K562 (cell line): ENCODE data around the gene PIEZO2.

Source experiments
- CBFB ChIP-seq: sonication (generic); formaldehyde crosslinking; IDR thresholded peaks from 2 replicates; pipeline ENCODE4 v1.4.0; 2020; ENCODE audit warnings: mild to moderate bottlenecking, missing genetic modification reagents
- CHCHD3 ChIP-seq: fragments of 250-450 bp; sonication (Bioruptor Pico); IDR thresholded peaks from 2 replicates; pipeline ENCODE4 v2.1.2; 2022; ENCODE audit warnings: mild to moderate bottlenecking
- CHD2 ChIP-seq: IDR thresholded peaks from 2 replicates; pipeline ENCODE4 v1.6.1; 2011; ENCODE audit warnings: low read depth, low read length
- EZH2 ChIP-seq: IDR thresholded peaks from 2 replicates; pipeline ENCODE4 v1.6.1; 2012; ENCODE audit warnings: low read depth, mild to moderate bottlenecking, inconsistent platforms, low read length, borderline replicate concordance
- HNRNPL ChIP-seq: fragments of 200-400 bp; formaldehyde crosslinking; IDR thresholded peaks from 2 replicates; pipeline ENCODE4 v1.6.1; 2017; ENCODE audit warnings: low read depth, mild to moderate bottlenecking, low read length
- NFATC3 ChIP-seq: fragments of 450-650 bp; IDR thresholded peaks from 2 replicates; pipeline ENCODE4 v1.6.1; 2017; ENCODE audit warnings: mild to moderate bottlenecking
- NONO ChIP-seq, 2 experiments: fragments of 200-400 bp in 1 of 2; fragments of 450-650 bp in 1 of 2; formaldehyde crosslinking in 1 of 2; IDR thresholded peaks; 2 replicates each; pipeline ENCODE4 v1.6.1; 2017; ENCODE audit warnings: low read depth in 2 of 2, mild to moderate bottlenecking in 2 of 2, moderate library complexity in 2 of 2, low read length in 1 of 2
- RNF2 ChIP-seq: sonication (generic); IDR thresholded peaks from 2 replicates; pipeline ENCODE4 v1.6.1; 2016
- SP2 ChIP-seq: IDR thresholded peaks from 2 replicates; pipeline ENCODE4 v1.6.1; 2011; ENCODE audit warnings: mild to moderate bottlenecking, low read depth, low read length, moderate library complexity; ENCODE audit not compliant: poor library complexity, severe bottlenecking; ENCODE audit errors: extremely low read depth
- ZFX ChIP-seq: sonication (generic); formaldehyde crosslinking; IDR thresholded peaks from 2 replicates; pipeline ENCODE4 v1.8.0; 2022; ENCODE audit warnings: mild to moderate bottlenecking, missing genetic modification reagents, moderate library complexity
- TF ChIP-seq, protein P1 (sequence below): fragments of 250-450 bp; sonication (Bioruptor Pico); IDR thresholded peaks from 2 replicates; pipeline ENCODE4 v1.8.0; 2021; ENCODE audit warnings: moderate library complexity, mild to moderate bottlenecking, inconsistent platforms
- TF ChIP-seq, protein P2 (sequence below): fragments of 450-650 bp; IDR thresholded peaks from 2 replicates; pipeline ENCODE4 v1.7.1; 2018; ENCODE audit warnings: mild to moderate bottlenecking, low read depth; ENCODE audit not compliant: partially characterized antibody

DNA sequence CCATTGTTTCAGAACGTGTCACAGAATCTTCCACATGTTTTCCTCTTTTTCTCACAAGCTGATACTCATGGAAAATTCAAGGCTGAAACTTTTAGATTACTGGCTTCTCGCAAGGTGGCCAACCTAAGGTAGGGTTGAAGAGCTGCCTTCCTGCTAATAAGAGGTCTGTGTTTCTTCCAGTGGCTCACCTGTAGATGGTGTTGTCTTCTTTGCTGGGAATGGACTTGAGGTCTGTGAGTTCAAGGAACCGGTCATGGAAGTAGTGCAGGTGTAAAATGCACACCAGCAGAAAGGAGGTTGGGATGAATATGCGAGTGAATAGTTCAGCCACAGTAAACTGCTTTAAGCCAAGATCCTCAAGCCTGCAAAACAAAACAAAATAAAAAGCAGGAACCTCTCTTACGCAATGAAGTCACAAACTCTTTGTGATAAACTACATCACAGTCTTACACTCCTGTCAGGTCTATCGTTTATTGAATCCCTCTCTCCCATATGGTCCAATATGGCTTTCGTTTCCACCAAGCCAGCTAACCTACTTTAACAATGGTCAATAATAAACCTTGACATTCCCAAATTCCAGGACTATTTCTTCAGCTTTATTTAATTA lies 364.7 kb downstream of the PIEZO2 start:
- TF ChIP-seq CHCHD3 (CRISPR knock-in tag), result no peak
- TF ChIP-seq RNF2, result no peak
- TF ChIP-seq, protein P1, sequence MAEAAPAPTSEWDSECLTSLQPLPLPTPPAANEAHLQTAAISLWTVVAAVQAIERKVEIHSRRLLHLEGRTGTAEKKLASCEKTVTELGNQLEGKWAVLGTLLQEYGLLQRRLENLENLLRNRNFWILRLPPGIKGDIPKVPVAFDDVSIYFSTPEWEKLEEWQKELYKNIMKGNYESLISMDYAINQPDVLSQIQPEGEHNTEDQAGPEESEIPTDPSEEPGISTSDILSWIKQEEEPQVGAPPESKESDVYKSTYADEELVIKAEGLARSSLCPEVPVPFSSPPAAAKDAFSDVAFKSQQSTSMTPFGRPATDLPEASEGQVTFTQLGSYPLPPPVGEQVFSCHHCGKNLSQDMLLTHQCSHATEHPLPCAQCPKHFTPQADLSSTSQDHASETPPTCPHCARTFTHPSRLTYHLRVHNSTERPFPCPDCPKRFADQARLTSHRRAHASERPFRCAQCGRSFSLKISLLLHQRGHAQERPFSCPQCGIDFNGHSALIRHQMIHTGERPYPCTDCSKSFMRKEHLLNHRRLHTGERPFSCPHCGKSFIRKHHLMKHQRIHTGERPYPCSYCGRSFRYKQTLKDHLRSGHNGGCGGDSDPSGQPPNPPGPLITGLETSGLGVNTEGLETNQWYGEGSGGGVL (CRISPR knock-in tag), result no peak
- TF ChIP-seq SP2, result no peak
- no peak for TF ChIP-seq HNRNPL
- TF ChIP-seq NFATC3, result no peak
- TF ChIP-seq EZH2, result no peak
- no peak for TF ChIP-seq NONO (IDR thresholded peaks at IDR 0.05; ENCODE audit: low read depth in 2 of 2, low read length in 1 of 2)
- no peak for TF ChIP-seq ZFX (CRISPR knock-in tag)
- no peak for TF ChIP-seq CHD2
- TF ChIP-seq CBFB (CRISPR knock-in tag), result no peak
- TF ChIP-seq, protein P2, sequence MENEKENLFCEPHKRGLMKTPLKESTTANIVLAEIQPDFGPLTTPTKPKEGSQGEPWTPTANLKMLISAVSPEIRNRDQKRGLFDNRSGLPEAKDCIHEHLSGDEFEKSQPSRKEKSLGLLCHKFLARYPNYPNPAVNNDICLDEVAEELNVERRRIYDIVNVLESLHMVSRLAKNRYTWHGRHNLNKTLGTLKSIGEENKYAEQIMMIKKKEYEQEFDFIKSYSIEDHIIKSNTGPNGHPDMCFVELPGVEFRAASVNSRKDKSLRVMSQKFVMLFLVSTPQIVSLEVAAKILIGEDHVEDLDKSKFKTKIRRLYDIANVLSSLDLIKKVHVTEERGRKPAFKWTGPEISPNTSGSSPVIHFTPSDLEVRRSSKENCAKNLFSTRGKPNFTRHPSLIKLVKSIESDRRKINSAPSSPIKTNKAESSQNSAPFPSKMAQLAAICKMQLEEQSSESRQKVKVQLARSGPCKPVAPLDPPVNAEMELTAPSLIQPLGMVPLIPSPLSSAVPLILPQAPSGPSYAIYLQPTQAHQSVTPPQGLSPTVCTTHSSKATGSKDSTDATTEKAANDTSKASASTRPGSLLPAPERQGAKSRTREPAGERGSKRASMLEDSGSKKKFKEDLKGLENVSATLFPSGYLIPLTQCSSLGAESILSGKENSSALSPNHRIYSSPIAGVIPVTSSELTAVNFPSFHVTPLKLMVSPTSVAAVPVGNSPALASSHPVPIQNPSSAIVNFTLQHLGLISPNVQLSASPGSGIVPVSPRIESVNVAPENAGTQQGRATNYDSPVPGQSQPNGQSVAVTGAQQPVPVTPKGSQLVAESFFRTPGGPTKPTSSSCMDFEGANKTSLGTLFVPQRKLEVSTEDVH, result no peak
